ENCODE data around the gene ADSS1.
A peak's percentile ranks its signal among the peaks of the same experiment; 100 is the strongest.

ADSS1 gene

GRCh38 chr14:104700225-104700651 lies 23.8 kb upstream of the ADSS1 start:
- no peak for DNase-seq

GRCh38 chr14:104700747-104701217 lies 23.2 kb upstream of the ADSS1 start:
- no peak for DNase-seq

GRCh38 chr14:104701383-104702076 lies 22.5 kb upstream of the ADSS1 start:
- no peak for DNase-seq

GRCh38 chr14:104702106-104702505 lies 21.9 kb upstream of the ADSS1 start:
- DNase-seq: no peak

GRCh38 chr14:104702673-104703072 lies 21.4 kb upstream of the ADSS1 start:
- no peak for DNase-seq

GRCh38 chr14:104703269-104703668 lies 20.8 kb upstream of the ADSS1 start:
- DNase-seq: no peak

GRCh38 chr14:104704252-104704651 lies 19.8 kb upstream of the ADSS1 start:
- DNase-seq: no peak

- no peak for DNase-seq
Observed at GRCh38 chr14:104705340-104706047, 18.5 kb upstream of the ADSS1 start.

- no peak for DNase-seq
Observed at GRCh38 chr14:104706733-104707607, 17.1 kb upstream of the ADSS1 start.

- no peak for DNase-seq
Observed at GRCh38 chr14:104707608-104708595, 16.1 kb upstream of the ADSS1 start.

GRCh38 chr14:104708606-104709268 lies 15.3 kb upstream of the ADSS1 start:
- DNase-seq: peak; percentile 46 to 66 (median 60)

- DNase-seq: no peak
Observed at GRCh38 chr14:104709387-104710039, 14.5 kb upstream of the ADSS1 start.

GRCh38 chr14:104710071-104710735 lies 13.8 kb upstream of the ADSS1 start:
- no peak for DNase-seq

- DNase-seq: no peak
Observed at GRCh38 chr14:104712881-104713734, 10.9 kb upstream of the ADSS1 start.

- no peak for DNase-seq
Observed at GRCh38 chr14:104714066-104714465, 10.0 kb upstream of the ADSS1 start.

GRCh38 chr14:104714681-104715080 lies 9.3 kb upstream of the ADSS1 start:
- DNase-seq: no peak

- DNase-seq: no peak
Observed at GRCh38 chr14:104715416-104715815, 8.6 kb upstream of the ADSS1 start.

GRCh38 chr14:104715871-104716270 lies 8.2 kb upstream of the ADSS1 start:
- DNase-seq: no peak

- no peak for DNase-seq
Observed at GRCh38 chr14:104717137-104717536, 6.9 kb upstream of the ADSS1 start.

All from T-helper 1 cell (primary cell).